GM18861 (cell line): ENCODE measurements around the gene MIB2.

ENCODE experiments used
- ATAC-seq: cut with Tn5 transposase; IDR thresholded peaks from one replicate; pipeline ENCODE4 v1.9.1; 2021; ENCODE audit not compliant: unreplicated experiment

The MIB2 gene

GRCh38 chr1:1598051-1598719 lies 17.1 kb upstream of the MIB2 start:
- ATAC-seq = no peak

- no peak for ATAC-seq
These were observed 16.6 kb upstream of the MIB2 start for GRCh38 chr1:1598720-1599029.

GRCh38 chr1:1599030-1599934 lies 16.0 kb upstream of the MIB2 start:
- ATAC-seq = no peak

GRCh38 chr1:1599935-1600860 lies 15.1 kb upstream of the MIB2 start, which contains the start of gene FNDC10:
Gene FNDC10 (minus strand): TSS chr1:1600135. CDS start chr1:1600015, 120 bp downstream.
- ATAC-seq = no peak

- no peak for ATAC-seq
These were observed 14.3 kb upstream of the MIB2 start for GRCh38 chr1:1600861-1601563.

GRCh38 chr1:1601564-1602303 lies 13.6 kb upstream of the MIB2 start:
- no peak for ATAC-seq

GRCh38 chr1:1602304-1602967 lies 12.9 kb upstream of the MIB2 start:
- ATAC-seq = no peak

GRCh38 chr1:1602968-1603506 lies 12.3 kb upstream of the MIB2 start:
- no peak for ATAC-seq

- no peak for ATAC-seq
These were observed 11.5 kb upstream of the MIB2 start for GRCh38 chr1:1603671-1604373.

- ATAC-seq = no peak
These were observed 10.8 kb upstream of the MIB2 start for GRCh38 chr1:1604374-1605033.

GRCh38 chr1:1605034-1605591 lies 10.2 kb upstream of the MIB2 start:
- no peak for ATAC-seq

- no peak for ATAC-seq
These were observed 9.6 kb upstream of the MIB2 start for GRCh38 chr1:1605724-1606123.

GRCh38 chr1:1606232-1606631 lies 9.1 kb upstream of the MIB2 start:
- ATAC-seq = no peak

GRCh38 chr1:1609822-1610485 lies 5.3 kb upstream of the MIB2 start:
- ATAC-seq = no peak

GRCh38 chr1:1610796-1611195 lies 4.5 kb upstream of the MIB2 start:
- ATAC-seq = no peak

- no peak for ATAC-seq
These were observed 3.2 kb upstream of the MIB2 start for GRCh38 chr1:1612104-1612400.

- no peak for ATAC-seq
These were observed 1.7 kb upstream of the MIB2 start for GRCh38 chr1:1613509-1614082.
